H9 (cell line): Measurements from ENCODE around the gene ATP6V1G2. TPM values are rescaled to one million over a fixed set of nuclear protein-coding genes. Genes with fewer than 3 reads are reported as not detected.
A peak's percentile ranks its signal among the peaks of the same experiment; 100 is the strongest.

Source experiments
- DNase-seq: peaks from one replicate; pipeline ENCODE4 v3.0.0-alpha.2; 2017
- H2AFZ ChIP-seq: one replicate; pipeline ENCODE4 v1.6.1; 2013; ENCODE audit warnings: mild to moderate bottlenecking, low read length, control low read depth, moderate library complexity
- H2AK5ac ChIP-seq: 2 replicates; pipeline ENCODE4 v1.6.1; 2013; ENCODE audit warnings: low read length, control low read depth, mixed read lengths; ENCODE audit not compliant: insufficient read length
- H2BK120ac ChIP-seq: one replicate; pipeline ENCODE4 v1.6.1; 2013; ENCODE audit warnings: low read depth, mild to moderate bottlenecking, low read length, control low read depth, inconsistent platforms; ENCODE audit not compliant: poor library complexity, severe bottlenecking
- H2BK12ac ChIP-seq: 2 replicates; pipeline ENCODE4 v1.6.1; 2013; ENCODE audit warnings: low read length, control low read depth, mixed read lengths, low read depth; ENCODE audit not compliant: insufficient read length
- H2BK15ac ChIP-seq: 2 replicates; pipeline ENCODE4 v1.6.1; 2013; ENCODE audit warnings: low read depth, low read length, control low read depth
- H2BK20ac ChIP-seq: one replicate; pipeline ENCODE4 v1.6.1; 2013; ENCODE audit warnings: low read depth, mild to moderate bottlenecking, low read length, control low read depth, inconsistent platforms; ENCODE audit not compliant: poor library complexity, severe bottlenecking
- H2BK5ac ChIP-seq: 2 replicates; pipeline ENCODE4 v1.6.1; 2013; ENCODE audit warnings: low read length, control low read depth, mixed read lengths; ENCODE audit not compliant: insufficient read length
- H3K14ac ChIP-seq: 2 replicates; pipeline ENCODE4 v1.6.1; 2013; ENCODE audit warnings: low read length, control low read depth; ENCODE audit not compliant: insufficient read depth
- H3K18ac ChIP-seq: 2 replicates; pipeline ENCODE4 v1.6.1; 2013; ENCODE audit warnings: low read depth, mild to moderate bottlenecking, mixed read lengths, low read length, control low read depth; ENCODE audit not compliant: insufficient read length
- H3K23ac ChIP-seq: 2 replicates; pipeline ENCODE4 v1.6.1; 2013; ENCODE audit warnings: low read length, control low read depth, mixed read lengths, low read depth; ENCODE audit not compliant: insufficient read length
- H3K23me2 ChIP-seq: 2 replicates; pipeline ENCODE4 v1.6.1; 2013; ENCODE audit warnings: low read depth, mild to moderate bottlenecking, mixed read lengths, low read length, control low read depth; ENCODE audit not compliant: insufficient read length, poor library complexity, severe bottlenecking
- H3K27ac ChIP-seq: 2 replicates; pipeline ENCODE4 v1.5.1; 2013; ENCODE audit warnings: low read length, control low read depth, mixed read lengths, low read depth; ENCODE audit not compliant: insufficient read length
- H3K27me3 ChIP-seq: 2 replicates; pipeline ENCODE4 v1.6.1; 2013; ENCODE audit warnings: low read length, control low read depth, inconsistent platforms; ENCODE audit not compliant: insufficient read depth
- H3K4ac ChIP-seq: 2 replicates; pipeline ENCODE4 v1.6.1; 2013; ENCODE audit warnings: low read depth, mild to moderate bottlenecking, control low read depth, inconsistent platforms, low read length, moderate library complexity
- H3K4me1 ChIP-seq: 2 replicates; pipeline ENCODE4 v1.6.1; 2013; ENCODE audit warnings: low read length, control low read depth, inconsistent platforms; ENCODE audit not compliant: insufficient read depth
- H3K4me2 ChIP-seq: 2 replicates; pipeline ENCODE4 v1.6.1; 2013; ENCODE audit warnings: low read length, control low read depth, mixed read lengths; ENCODE audit not compliant: insufficient read length, insufficient read depth
- H3K56ac ChIP-seq: 2 replicates; pipeline ENCODE4 v1.6.1; 2013; ENCODE audit warnings: low read depth, mild to moderate bottlenecking, mixed read lengths, low read length, control low read depth; ENCODE audit not compliant: insufficient read length
- H3K79me1 ChIP-seq: 2 replicates; pipeline ENCODE4 v1.6.1; 2013; ENCODE audit warnings: low read depth, mild to moderate bottlenecking, moderate library complexity, low read length, control low read depth, inconsistent platforms; ENCODE audit not compliant: insufficient read depth, poor library complexity, severe bottlenecking
- H3K79me2 ChIP-seq: 2 replicates; pipeline ENCODE4 v1.6.1; 2013; ENCODE audit warnings: low read length, control low read depth, inconsistent platforms; ENCODE audit not compliant: insufficient read depth
- H3K9ac ChIP-seq: 2 replicates; pipeline ENCODE4 v1.6.1; 2013; ENCODE audit warnings: low read length, control low read depth, mixed read lengths; ENCODE audit not compliant: insufficient read length; ENCODE audit errors: extremely low read depth
- H3K9me3 ChIP-seq: one replicate; pipeline ENCODE4 v1.6.1; 2013; ENCODE audit warnings: low read depth, low read length, inconsistent platforms; ENCODE audit not compliant: control insufficient read depth
- H3T11ph ChIP-seq: one replicate; pipeline ENCODE4 v1.6.1; 2013; ENCODE audit warnings: mild to moderate bottlenecking, low read length, control low read depth, inconsistent platforms
- H4K20me1 ChIP-seq: one replicate; pipeline ENCODE4 v1.6.1; 2013; ENCODE audit not compliant: control insufficient read depth, insufficient read length, insufficient read depth
- H4K5ac ChIP-seq: 2 replicates; pipeline ENCODE4 v1.6.1; 2013; ENCODE audit warnings: low read depth, mild to moderate bottlenecking, mixed read lengths, low read length, control low read depth; ENCODE audit not compliant: insufficient read length
- H4K8ac ChIP-seq: replicated peaks from 2 replicates; pipeline ENCODE4 v1.6.1; 2013; ENCODE audit warnings: low read length, control low read depth, mixed read lengths, low read depth; ENCODE audit not compliant: insufficient read length
- H4K91ac ChIP-seq: 2 replicates; pipeline ENCODE4 v1.6.1; 2013; ENCODE audit warnings: low read depth, mild to moderate bottlenecking, moderate library complexity, mixed read lengths, low read length, control low read depth; ENCODE audit not compliant: insufficient read length
- H3K27ac Mint-ChIP-seq, 3 experiments: 2 replicates in 2 of 3; 3 replicates in 1 of 3; pipeline ENCODE4 v1.8.0; 2020 to 2021; ENCODE audit warnings: mixed read lengths in 3 of 3, mild to moderate bottlenecking in 1 of 3, moderate library complexity in 1 of 3
- H3K27me3 Mint-ChIP-seq: 2 replicates; pipeline ENCODE4 v1.8.0; 2021; ENCODE audit warnings: low read depth, mild to moderate bottlenecking, moderate library complexity, mixed read lengths
- H3K36me3 Mint-ChIP-seq, 3 experiments: 2 replicates in 2 of 3; 3 replicates in 1 of 3; pipeline ENCODE4 v1.8.0; 2020 to 2021; ENCODE audit warnings: low read depth in 3 of 3, mixed read lengths in 3 of 3; ENCODE audit not compliant: insufficient read depth in 1 of 3
- H3K4me1 Mint-ChIP-seq, 2 experiments: 2 replicates each; pipeline ENCODE4 v1.8.0; 2020; ENCODE audit warnings: mixed read lengths in 2 of 2
- H3K4me3 Mint-ChIP-seq, 2 experiments: 2 replicates in 1 of 2; 3 replicates in 1 of 2; pipeline ENCODE4 v1.8.0; 2020 to 2021; ENCODE audit warnings: mild to moderate bottlenecking in 2 of 2, mixed read lengths in 2 of 2, moderate library complexity in 1 of 2
- H3K9me3 Mint-ChIP-seq, 2 experiments: 2 replicates in 1 of 2; 3 replicates in 1 of 2; pipeline ENCODE4 v1.8.0; 2020; ENCODE audit warnings: mild to moderate bottlenecking in 2 of 2, mixed read lengths in 2 of 2, moderate library complexity in 1 of 2
- CTCF ChIP-seq: fragments of 200-600 bp; sonication (generic); conservative IDR thresholded peaks from 3 replicates; pipeline ENCODE4 v1.8.0; 2021; ENCODE audit warnings: antibody characterized with exemption, mild to moderate bottlenecking
- WGBS: extraction: QIAGEN DNeasy Blood & Tissue Kit; methylation state at CpG from one replicate; pipeline ENCODE4 v1.1.7; 2013; ENCODE audit warnings: missing lambda C conversion rate, low lambda C conversion rate, mixed read lengths; ENCODE audit not compliant: insufficient read length; ENCODE audit errors: extremely low coverage; 5-methylcytosine and 5-hydroxymethylcytosine counted together
- total RNA-seq: library from RNA; stranded (reverse); gene quantifications from 2 replicates; pipeline ENCODE4 v1.2.1, GENCODE V29; 2021

Gene ATP6V1G2
- total RNA-seq, 1 experiment from 2014 or later = 3.8 TPM

- H3K36me3 Mint-ChIP-seq = peaks cover 68 to 76% (median 76%) of the 10 kb centered on the region in 3 experiments
- no peak overlapping the region for H2BK12ac ChIP-seq
- peak overlapping the region in 1 of 3 experiments; percentile 94; a peak in 4 of 7 replicates for H3K27ac Mint-ChIP-seq
- H4K5ac ChIP-seq = no peak overlapping the region
- H3K18ac ChIP-seq = no peak overlapping the region
- no peak for TF ChIP-seq CTCF
- no peak overlapping the region for H3K14ac ChIP-seq
- no peak overlapping the region for H2BK20ac ChIP-seq
- DNase-seq = no peak
- H4K20me1 ChIP-seq = peaks cover 2% of the 10 kb centered on the region
- no peak overlapping the region for H3K56ac ChIP-seq
- H3K9me3 ChIP-seq = no peaks in the 10 kb centered on the region
- H3K4ac ChIP-seq = no peak overlapping the region
- H3K4me2 ChIP-seq = peak overlapping the region; percentile 59
- H3K27me3 Mint-ChIP-seq = no peaks in the 10 kb centered on the region
- no peak overlapping the region for H4K91ac ChIP-seq
- no peak overlapping the region for H4K8ac ChIP-seq
- no peak overlapping the region for H2AK5ac ChIP-seq
- no CpG with 5 or more reads among the region's 6 CpGs for WGBS
- H2AFZ ChIP-seq = no peak overlapping the region
- H3K9me3 Mint-ChIP-seq = no peaks in the 10 kb centered on the region; a peak in 1 of 5 replicates
- no peak overlapping the region for H3K27ac ChIP-seq
- no peaks in the 10 kb centered on the region for H3K27me3 ChIP-seq
- no peak overlapping the region for H3T11ph ChIP-seq
- H3K4me1 ChIP-seq = peaks cover 2% of the 10 kb centered on the region; the same call in 1 of the 2 replicates
- peaks cover 5% of the 10 kb centered on the region for H3K23me2 ChIP-seq
- peaks cover 33 to 35% of the 10 kb centered on the region in 2 experiments for H3K4me1 Mint-ChIP-seq
- no peak overlapping the region for H2BK5ac ChIP-seq
- H3K23ac ChIP-seq = no peak overlapping the region
- H3K79me2 ChIP-seq = peaks cover 31% of the 10 kb centered on the region
- H3K79me1 ChIP-seq = peaks cover 15% of the 10 kb centered on the region
- no peak overlapping the region for H2BK120ac ChIP-seq
- H3K4me3 Mint-ChIP-seq = peak overlapping the region; percentile 98 to 99
- H3K9ac ChIP-seq = no peak overlapping the region
- no peak overlapping the region for H2BK15ac ChIP-seq
These were observed 7.5 kb downstream of the ATP6V1G2 start for GRCh38 chr6:31538805-31539400.
